HepG2 (cell line): ENCODE measurements around the gene CST3. TPM values are rescaled to one million over a fixed set of nuclear protein-coding genes. Genes with fewer than 3 reads are reported as not detected.

Experiments used
- CCDC6 ChIP-seq: sonication (generic); formaldehyde crosslinking; IDR thresholded peaks from 2 replicates; pipeline ENCODE4 v1.8.1; 2022; ENCODE audit warnings: mild to moderate bottlenecking, missing genetic modification reagents, moderate library complexity
- CREB3 ChIP-seq: sonication (generic); formaldehyde crosslinking; IDR thresholded peaks from 2 replicates; pipeline ENCODE4 v1.5.0; 2020; ENCODE audit warnings: missing genetic modification reagents
- EHMT2 ChIP-seq: fragments of 200-600 bp; sonication (generic); IDR thresholded peaks from 2 replicates; pipeline ENCODE4 v1.7.0; 2017; ENCODE audit warnings: antibody characterized with exemption, low read depth, low read length, borderline replicate concordance
- FOXP1 ChIP-seq, 2 experiments: fragments of 450-650 bp in 1 of 2; IDR thresholded peaks; 2 replicates each; pipeline ENCODE4 v1.6.1; 2017 to 2018; ENCODE audit warnings: antibody characterized with exemption in 1 of 2
- GTF3A ChIP-seq: sonication (generic); formaldehyde crosslinking; conservative IDR thresholded peaks from 2 replicates; pipeline ENCODE4 v1.4.0; 2020; ENCODE audit warnings: mild to moderate bottlenecking, missing genetic modification reagents
- HOMEZ ChIP-seq: IDR thresholded peaks from 2 replicates; pipeline ENCODE4 v1.6.1; 2016; ENCODE audit warnings: low read depth
- JUNB ChIP-seq: sonication (generic); formaldehyde crosslinking; IDR thresholded peaks from 2 replicates; pipeline ENCODE4 v1.8.0; 2022; ENCODE audit warnings: missing genetic modification reagents, mild to moderate bottlenecking, borderline replicate concordance
- PAXIP1 ChIP-seq: sonication (generic); formaldehyde crosslinking; conservative IDR thresholded peaks from 2 replicates; pipeline ENCODE4 v1.4.0; 2020; ENCODE audit warnings: mild to moderate bottlenecking, missing genetic modification reagents, moderate library complexity
- PREB ChIP-seq: sonication (generic); formaldehyde crosslinking; IDR thresholded peaks from 2 replicates; pipeline ENCODE4 v1.4.0; 2020; ENCODE audit warnings: missing genetic modification reagents
- SALL2 ChIP-seq: sonication (generic); formaldehyde crosslinking; IDR thresholded peaks from 2 replicates; pipeline ENCODE4 v1.8.1; 2023; ENCODE audit warnings: mild to moderate bottlenecking, missing genetic modification reagents, inconsistent platforms
- TERF1 ChIP-seq: sonication (generic); formaldehyde crosslinking; IDR thresholded peaks from 2 replicates; pipeline ENCODE4 v1.8.0; 2022; ENCODE audit warnings: mild to moderate bottlenecking, missing genetic modification reagents, moderate library complexity
- TFE3 ChIP-seq: IDR thresholded peaks from 2 replicates; pipeline ENCODE4 v1.6.1; 2016
- TP53 ChIP-seq: sonication (generic); formaldehyde crosslinking; conservative IDR thresholded peaks from 2 replicates; pipeline ENCODE4 v1.4.0; 2020; ENCODE audit warnings: missing genetic modification reagents
- ZNF121 ChIP-seq: sonication (generic); formaldehyde crosslinking; IDR thresholded peaks from 2 replicates; pipeline ENCODE4 v1.5.0; 2020; ENCODE audit warnings: mild to moderate bottlenecking, missing genetic modification reagents
- ZNF350 ChIP-seq: sonication (generic); formaldehyde crosslinking; IDR thresholded peaks from 2 replicates; pipeline ENCODE4 v1.4.0; 2020; ENCODE audit warnings: mild to moderate bottlenecking, low read depth, missing genetic modification reagents, borderline replicate concordance
- polyA plus RNA-seq, 8 experiments: library from polyadenylated mRNA; depleted of rRNA in 3 of 8; stranded (reverse) in 7 of 8; unstranded in 1 of 8; fragments of >200 nt; fragmentation: Illumina TruSeq in 4 of 8; extraction: Trizol in 4 of 8; gene quantifications; 2 replicates each; pipeline versions ENCODE4 v1.2.1 to v1.2.3, GENCODE V29; 2011 to 2016; ENCODE audit warnings: low read depth in 4 of 8, missing spikeins in 1 of 8, mixed read lengths in 1 of 8; ENCODE audit not compliant: insufficient read depth in 1 of 8
- total RNA-seq, 5 experiments: library from RNA; depleted of rRNA; stranded (reverse); fragments of >200 nt; fragmentation: Illumina TruSeq; extraction: Trizol; gene quantifications; 2 replicates each; pipeline ENCODE4 v1.2.3, GENCODE V29; 2016; ENCODE audit warnings: low read depth in 1 of 5

Gene CST3
- total and polyA plus RNA-seq, 2 of the 13 experiments (the other 11 are each of a cell fraction or from before 2014, with no cell fraction given): 690 to 1,005 TPM

- TF ChIP-seq TFE3 (CRISPR knock-in tag) (no peak; the same call in 1 of the 2 replicates), TP53 (no peak), TERF1 (CRISPR knock-in tag) (peak; percentile 92; the same call in 1 of the 2 replicates), SALL2 (CRISPR knock-in tag) (no peak), PREB (CRISPR knock-in tag) (0 out of 2 replicates have a peak, but pooled peaks have one; percentile 12), EHMT2 (no peak), PAXIP1 (CRISPR knock-in tag) (no peak), CCDC6 (CRISPR knock-in tag) (0 out of 2 replicates have a peak, but pooled peaks have one; percentile 10), FOXP1 (IDR thresholded peaks at IDR 0.05) (no peak), FOXP1 (CRISPR knock-in tag; IDR thresholded peaks at IDR 0.05) (no peak), CREB3 (CRISPR knock-in tag) (no peak), JUNB (0 out of 2 replicates have a peak, but pooled peaks have one; percentile 17), GTF3A (no peak), HOMEZ (no peak), ZNF350 (CRISPR knock-in tag) (peak; percentile 76; the same call in 1 of the 2 replicates), ZNF121 (no peak)
These were observed 1.4 kb downstream of the CST3 start (continued) for GRCh38 chr20:23636182-23636907.
